Tibial nerve (tissue), 3 donors: ENCODE results near the gene TIE1.

ENCODE experiments used
- POLR2A ChIP-seq, 2 donors: fragments of 450-650 bp; IDR thresholded peaks; one replicate each; pipeline ENCODE4 v1.6.1; 2017; ENCODE audit warnings: antibody characterized with exemption in 2 of 2, mild to moderate bottlenecking in 2 of 2, moderate library complexity in 2 of 2
- TF ChIP-seq, protein P1 (sequence below), 5 experiments: fragments of 200-600 bp in 3 of 5; fragments of 450-650 bp in 2 of 5; sonication (generic) in 3 of 5; IDR thresholded peaks; one replicate each; pipeline ENCODE4 v1.5.1; 2016 to 2019; ENCODE audit warnings: antibody characterized with exemption in 5 of 5, mild to moderate bottlenecking in 3 of 5, moderate library complexity in 2 of 5

DNA sequence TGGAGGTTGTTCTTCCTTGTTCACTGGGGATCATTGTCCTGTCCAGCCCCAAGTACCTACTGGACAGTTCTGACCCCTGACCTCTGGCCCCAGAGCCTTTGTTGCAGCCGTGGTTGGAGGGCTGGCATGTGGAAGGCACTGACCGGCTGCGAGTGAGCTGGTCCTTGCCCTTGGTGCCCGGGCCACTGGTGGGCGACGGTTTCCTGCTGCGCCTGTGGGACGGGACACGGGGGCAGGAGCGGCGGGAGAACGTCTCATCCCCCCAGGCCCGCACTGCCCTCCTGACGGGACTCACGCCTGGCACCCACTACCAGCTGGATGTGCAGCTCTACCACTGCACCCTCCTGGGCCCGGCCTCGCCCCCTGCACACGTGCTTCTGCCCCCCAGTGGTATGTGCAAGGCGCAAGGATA, 11.4 kb downstream of the TIE1 start:
- TF ChIP-seq, protein P1, sequence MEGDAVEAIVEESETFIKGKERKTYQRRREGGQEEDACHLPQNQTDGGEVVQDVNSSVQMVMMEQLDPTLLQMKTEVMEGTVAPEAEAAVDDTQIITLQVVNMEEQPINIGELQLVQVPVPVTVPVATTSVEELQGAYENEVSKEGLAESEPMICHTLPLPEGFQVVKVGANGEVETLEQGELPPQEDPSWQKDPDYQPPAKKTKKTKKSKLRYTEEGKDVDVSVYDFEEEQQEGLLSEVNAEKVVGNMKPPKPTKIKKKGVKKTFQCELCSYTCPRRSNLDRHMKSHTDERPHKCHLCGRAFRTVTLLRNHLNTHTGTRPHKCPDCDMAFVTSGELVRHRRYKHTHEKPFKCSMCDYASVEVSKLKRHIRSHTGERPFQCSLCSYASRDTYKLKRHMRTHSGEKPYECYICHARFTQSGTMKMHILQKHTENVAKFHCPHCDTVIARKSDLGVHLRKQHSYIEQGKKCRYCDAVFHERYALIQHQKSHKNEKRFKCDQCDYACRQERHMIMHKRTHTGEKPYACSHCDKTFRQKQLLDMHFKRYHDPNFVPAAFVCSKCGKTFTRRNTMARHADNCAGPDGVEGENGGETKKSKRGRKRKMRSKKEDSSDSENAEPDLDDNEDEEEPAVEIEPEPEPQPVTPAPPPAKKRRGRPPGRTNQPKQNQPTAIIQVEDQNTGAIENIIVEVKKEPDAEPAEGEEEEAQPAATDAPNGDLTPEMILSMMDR (IDR thresholded peaks at IDR 0.05) = no peak
- no peak for TF ChIP-seq POLR2A (IDR thresholded peaks at IDR 0.05)
